Measurements from ENCODE around the gene WWC1. TPM values are rescaled to one million over a fixed set of nuclear protein-coding genes. Genes with fewer than 3 reads are reported as not detected.

The WWC1 gene
- polyA plus RNA-seq, 4 donors: 22.8 to 65.1 (median 37.9) TPM

DNA sequence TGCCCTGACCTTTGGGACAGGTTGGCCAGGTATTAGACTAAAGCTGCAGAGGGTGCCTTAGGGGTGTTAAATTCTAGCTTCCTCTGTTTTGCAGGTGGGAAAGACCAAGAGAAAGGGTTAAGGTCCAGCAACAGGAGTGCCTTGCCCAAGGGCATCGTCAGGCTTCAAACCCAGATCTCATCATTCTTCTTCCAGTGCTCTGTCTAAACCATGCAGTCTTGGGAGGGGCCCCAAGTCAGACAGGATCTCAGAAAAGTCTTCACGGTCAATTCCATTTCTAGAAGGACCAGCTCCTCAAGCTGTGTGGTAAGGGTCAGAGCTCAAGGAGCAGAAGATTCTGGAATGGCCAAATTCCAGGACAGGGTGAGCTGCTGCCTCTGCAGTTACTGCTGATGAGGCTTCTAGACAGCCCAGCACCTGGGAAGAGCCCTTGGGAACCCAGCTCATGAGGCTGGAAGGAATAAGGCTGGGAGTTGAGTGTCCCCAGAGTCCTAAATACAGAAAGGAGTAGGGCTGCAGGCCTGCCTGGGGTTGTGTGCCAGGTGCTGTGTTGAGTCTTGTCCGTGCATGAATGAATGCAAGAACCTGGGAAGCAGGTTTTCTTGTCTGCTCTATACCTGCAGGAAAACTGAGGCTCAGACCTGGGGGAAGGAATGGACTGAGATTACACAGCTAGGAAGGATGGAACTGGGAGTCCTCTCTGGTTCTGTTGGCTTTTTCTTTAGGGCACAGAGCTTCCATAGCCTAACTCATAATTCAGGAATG, 69.3 kb downstream of the WWC1 start:
- no peak overlapping the region for H3K27ac ChIP-seq (ENCODE audit: low read depth in 1 of 3, low read length in 2 of 3)

DNA sequence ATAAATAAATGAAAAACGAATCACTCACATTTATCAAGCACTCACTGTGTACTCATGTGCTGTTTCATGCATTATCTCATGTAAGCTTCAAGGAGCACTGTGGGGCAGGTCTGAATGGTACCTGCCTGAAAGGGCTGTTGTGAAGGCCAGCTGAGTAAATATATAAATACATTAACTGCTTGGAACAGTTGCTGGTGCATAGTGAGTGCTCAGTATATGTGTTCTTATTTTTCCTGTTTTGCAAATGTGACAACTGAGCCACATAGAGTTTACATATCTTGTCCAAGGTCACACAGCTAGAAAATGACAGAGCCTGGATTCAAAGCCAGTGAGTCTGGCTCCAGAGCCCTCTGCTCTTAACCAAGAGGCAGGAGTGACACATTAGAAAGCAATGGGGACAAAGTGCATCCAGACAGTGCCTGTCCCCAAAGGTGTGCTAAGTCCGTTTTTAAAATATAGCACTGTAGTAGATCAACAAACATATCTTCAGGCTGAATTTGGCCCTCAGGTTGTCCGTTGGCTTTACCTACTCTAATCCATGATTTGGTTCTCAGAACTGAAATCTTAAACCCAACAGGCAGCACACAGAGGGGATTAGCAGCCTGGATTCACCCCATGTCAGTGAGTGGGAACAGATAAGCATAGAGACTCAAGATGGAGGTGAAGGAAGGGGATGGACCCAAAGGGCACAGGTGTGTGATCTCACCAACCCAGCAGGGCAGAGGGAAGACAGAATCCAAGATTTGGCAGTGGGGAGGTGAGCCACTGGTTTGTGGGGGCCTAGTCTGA, 70.8 kb downstream of the WWC1 start:
- peak; percentile 67 to 84 for DNase-seq
- peaks cover 0 to 12% (median 0%) of the 10 kb centered on the region in 3 donors for H3K36me3 ChIP-seq (ENCODE audit: control insufficient read depth in 3 of 3, insufficient read depth in 2 of 3, low read depth in 1 of 3, low read length in 3 of 3)
- H3K9me3 ChIP-seq (ENCODE audit: control insufficient read depth in 2 of 2, insufficient read depth in 1 of 2, low read depth in 1 of 2, low read length in 1 of 2): no peaks in the 10 kb centered on the region
- H3K27ac ChIP-seq (ENCODE audit: low read depth in 1 of 3, low read length in 2 of 3): peak overlapping the region in 1 of 3 donors; percentile 10
- peaks cover 0 to 43% (median 9%) of the 10 kb centered on the region in 3 donors for H3K4me1 ChIP-seq (ENCODE audit: control insufficient read depth in 3 of 3, insufficient read depth in 2 of 3, low read depth in 1 of 3, low read length in 2 of 3)
- H3K4me3 ChIP-seq (ENCODE audit: low read depth in 1 of 3, low read length in 3 of 3): no peak overlapping the region
- H3K27me3 ChIP-seq (ENCODE audit: control insufficient read depth in 3 of 3, insufficient read depth in 3 of 3, low read length in 3 of 3): no peaks in the 10 kb centered on the region
- no peak for FAIRE-seq
- WGBS, 3 donors: 24 to 57% (median 30%) methylated on average over 3 of the region's 3 CpGs

More for the DNA sequence above, 69.3 kb downstream of the WWC1 start:
- no peaks in the 10 kb centered on the region for H3K27me3 ChIP-seq (ENCODE audit: control insufficient read depth in 3 of 3, insufficient read depth in 3 of 3, low read length in 3 of 3)
- H3K36me3 ChIP-seq (ENCODE audit: control insufficient read depth in 3 of 3, insufficient read depth in 2 of 3, low read depth in 1 of 3, low read length in 3 of 3): peaks cover 0 to 18% (median 0%) of the 10 kb centered on the region in 3 donors
- FAIRE-seq (no peak), DNase-seq (no peak)
- peaks cover 0 to 40% (median 9%) of the 10 kb centered on the region in 3 donors for H3K4me1 ChIP-seq (ENCODE audit: control insufficient read depth in 3 of 3, insufficient read depth in 2 of 3, low read depth in 1 of 3, low read length in 2 of 3)
- H3K4me3 ChIP-seq (ENCODE audit: low read depth in 1 of 3, low read length in 3 of 3): no peak overlapping the region
- H3K9me3 ChIP-seq (ENCODE audit: control insufficient read depth in 2 of 2, insufficient read depth in 1 of 2, low read depth in 1 of 2, low read length in 1 of 2): no peaks in the 10 kb centered on the region
- WGBS, 3 donors: 81 to 86% (median 85%) methylated on average over 3 of the region's 3 CpGs

DNA sequence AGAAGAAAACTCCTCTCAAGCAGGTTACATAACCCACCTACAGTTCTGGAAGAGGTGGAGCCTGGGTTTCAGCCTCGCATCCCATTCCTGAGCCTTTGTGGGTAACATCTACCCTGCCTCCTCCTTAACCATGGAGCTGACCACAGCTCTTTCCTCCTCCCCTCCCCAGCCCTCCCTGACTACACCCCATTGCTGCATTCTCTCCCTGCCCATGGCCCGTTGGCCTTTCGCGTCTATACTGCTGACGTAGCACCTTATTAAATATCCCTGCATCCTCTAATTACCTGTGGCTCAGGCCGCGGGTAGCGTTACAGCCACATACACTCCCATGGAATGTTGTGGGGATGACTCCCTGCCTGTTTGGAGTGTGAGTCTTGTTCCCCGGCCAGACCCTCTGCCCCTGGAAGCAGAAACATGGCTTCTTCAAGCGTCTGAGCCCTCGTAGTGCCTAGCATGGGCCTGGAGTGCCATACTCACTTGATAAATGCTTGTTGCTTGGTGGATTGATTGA, 72.8 kb downstream of the WWC1 start:
- FAIRE-seq (no peak), DNase-seq (no peak)
- Histone ChIP-seq H3K27ac (ENCODE audit: low read depth in 1 of 3, low read length in 2 of 3) (peak overlapping the region in 1 of 3 donors; percentile 65), H3K36me3 (ENCODE audit: control insufficient read depth in 3 of 3, insufficient read depth in 2 of 3, low read depth in 1 of 3, low read length in 3 of 3) (peaks cover 0 to 5% (median 0%) of the 10 kb centered on the region in 3 donors), H3K9me3 (ENCODE audit: control insufficient read depth in 2 of 2, insufficient read depth in 1 of 2, low read depth in 1 of 2, low read length in 1 of 2) (no peaks in the 10 kb centered on the region), H3K4me3 (ENCODE audit: low read depth in 1 of 3, low read length in 3 of 3) (no peak overlapping the region), H3K4me1 (ENCODE audit: control insufficient read depth in 3 of 3, insufficient read depth in 2 of 3, low read depth in 1 of 3, low read length in 2 of 3) (peaks cover 0 to 43% (median 9%) of the 10 kb centered on the region in 3 donors), H3K27me3 (ENCODE audit: control insufficient read depth in 3 of 3, insufficient read depth in 3 of 3, low read length in 3 of 3) (no peaks in the 10 kb centered on the region)
- 81 to 83% (median 82%) methylated on average over 11 of the region's 11 CpGs for WGBS, 3 donors

DNA sequence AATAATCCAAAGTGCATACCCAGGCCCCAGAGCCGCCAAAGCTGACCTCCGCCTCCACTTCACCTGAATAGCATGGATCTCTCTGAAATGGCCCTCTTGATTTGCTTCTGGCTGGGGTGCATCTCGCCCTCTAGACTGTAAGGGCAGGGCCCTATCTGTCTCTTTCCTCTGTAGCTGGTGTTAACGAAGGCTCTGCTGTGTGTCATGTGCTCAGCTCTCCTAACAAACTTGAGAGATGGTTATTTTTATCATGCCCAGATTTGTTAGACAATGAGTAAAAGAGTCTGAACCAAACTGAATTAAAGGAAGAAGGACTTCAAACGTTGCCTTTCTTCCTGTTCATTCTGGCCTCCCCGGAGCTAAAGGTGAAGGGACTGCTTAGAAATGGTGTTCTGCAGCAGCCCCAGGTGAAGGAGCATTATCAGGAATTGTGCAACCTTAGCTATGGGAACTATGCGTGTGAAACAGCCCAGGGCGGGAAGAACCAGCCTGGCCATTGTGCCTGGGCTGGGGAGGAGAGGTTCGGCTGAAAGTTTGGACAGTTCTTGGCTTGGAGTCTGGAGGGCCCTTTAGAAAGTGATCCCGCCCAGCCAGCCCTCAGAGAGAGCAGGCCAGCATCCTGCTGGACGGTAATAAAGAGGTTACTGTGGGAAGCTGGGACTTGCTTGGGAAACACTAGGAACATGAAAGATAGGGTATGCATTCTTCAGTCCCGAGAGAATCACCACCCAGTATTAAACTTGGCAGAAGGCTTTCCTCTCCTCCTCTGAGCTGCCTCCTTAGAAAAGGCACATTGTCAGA, 73.5 kb downstream of the WWC1 start:
- FAIRE-seq (no peak), DNase-seq (peak; percentile 61 to 73)
- peaks cover 0 to 5% (median 0%) of the 10 kb centered on the region in 3 donors for H3K36me3 ChIP-seq (ENCODE audit: control insufficient read depth in 3 of 3, insufficient read depth in 2 of 3, low read depth in 1 of 3, low read length in 3 of 3)
- H3K9me3 ChIP-seq (ENCODE audit: control insufficient read depth in 2 of 2, insufficient read depth in 1 of 2, low read depth in 1 of 2, low read length in 1 of 2): no peaks in the 10 kb centered on the region
- 35 to 50% (median 41%) methylated on average over 12 of the region's 12 CpGs for WGBS, 3 donors
- H3K4me3 ChIP-seq (ENCODE audit: low read depth in 1 of 3, low read length in 3 of 3): no peak overlapping the region
- peaks cover 0 to 43% (median 9%) of the 10 kb centered on the region in 3 donors for H3K4me1 ChIP-seq (ENCODE audit: control insufficient read depth in 3 of 3, insufficient read depth in 2 of 3, low read depth in 1 of 3, low read length in 2 of 3)
- H3K27me3 ChIP-seq (ENCODE audit: control insufficient read depth in 3 of 3, insufficient read depth in 3 of 3, low read length in 3 of 3): no peaks in the 10 kb centered on the region
- H3K27ac ChIP-seq (ENCODE audit: low read depth in 1 of 3, low read length in 2 of 3): peak overlapping the region in 1 of 3 donors; percentile 65

DNA sequence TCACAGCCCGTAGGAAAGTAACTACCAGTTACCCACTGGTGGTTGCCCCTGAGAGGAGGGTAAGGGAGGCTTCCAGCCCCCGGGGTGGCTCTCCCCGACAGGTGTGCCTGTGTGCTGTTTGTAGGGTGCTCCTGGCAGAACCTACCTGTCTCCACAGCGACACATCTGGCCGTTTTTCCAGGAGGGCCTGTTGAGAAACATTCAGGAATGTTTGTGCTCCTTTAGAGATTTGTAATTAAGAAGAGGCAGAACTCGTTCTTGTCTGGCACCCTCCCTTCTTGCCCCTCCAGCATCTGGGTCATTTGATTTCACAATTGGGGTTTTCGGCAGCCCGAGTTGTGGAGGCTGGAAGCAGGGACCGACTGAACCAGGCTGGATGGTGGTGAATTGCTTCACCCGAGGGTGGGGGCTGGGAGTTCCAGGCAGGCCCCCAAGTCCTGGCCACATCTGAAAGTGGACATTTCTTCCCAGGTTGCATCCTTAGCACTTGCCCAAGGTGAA, 74.2 kb downstream of the WWC1 start:
- no peak for FAIRE-seq
- Histone ChIP-seq H3K4me3 (ENCODE audit: low read depth in 1 of 3, low read length in 3 of 3) (no peak overlapping the region), H3K9me3 (ENCODE audit: control insufficient read depth in 2 of 2, insufficient read depth in 1 of 2, low read depth in 1 of 2, low read length in 1 of 2) (no peaks in the 10 kb centered on the region), H3K27me3 (ENCODE audit: control insufficient read depth in 3 of 3, insufficient read depth in 3 of 3, low read length in 3 of 3) (no peaks in the 10 kb centered on the region), H3K4me1 (ENCODE audit: control insufficient read depth in 3 of 3, insufficient read depth in 2 of 3, low read depth in 1 of 3, low read length in 2 of 3) (peaks cover 0 to 46% (median 11%) of the 10 kb centered on the region in 3 donors), H3K27ac (ENCODE audit: low read depth in 1 of 3, low read length in 2 of 3) (peak overlapping the region in 1 of 3 donors; percentile 65), H3K36me3 (ENCODE audit: control insufficient read depth in 3 of 3, insufficient read depth in 2 of 3, low read depth in 1 of 3, low read length in 3 of 3) (peaks cover 0 to 3% (median 0%) of the 10 kb centered on the region in 3 donors)
- DNase-seq: peak; percentile 57 to 64
- WGBS, 3 donors: 16 to 37% (median 22%) methylated on average over 10 of the region's 10 CpGs

DNA sequence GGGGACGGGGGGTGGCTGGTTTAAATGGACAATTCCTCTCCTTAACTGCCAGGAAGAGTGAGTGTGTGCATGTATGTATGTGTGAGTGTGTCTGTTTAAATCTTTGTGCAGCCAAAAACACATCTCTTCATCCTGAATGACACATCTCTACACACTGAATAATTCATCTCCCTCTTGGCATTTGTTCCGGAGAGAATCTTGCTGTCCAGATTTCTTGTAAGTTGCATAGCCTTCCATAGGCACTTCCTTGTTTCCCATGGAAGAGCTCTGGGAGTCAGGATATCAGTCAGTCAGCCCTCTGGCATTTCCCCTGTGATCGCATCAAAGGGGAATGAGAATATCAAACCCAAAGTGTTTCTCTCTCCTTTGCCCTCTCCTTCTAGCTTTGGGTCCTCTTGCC, 74.7 kb downstream of the WWC1 start:
- Histone ChIP-seq H3K4me1 (ENCODE audit: control insufficient read depth in 3 of 3, insufficient read depth in 2 of 3, low read depth in 1 of 3, low read length in 2 of 3) (peaks cover 0 to 49% (median 11%) of the 10 kb centered on the region in 3 donors), H3K27ac (ENCODE audit: low read depth in 1 of 3, low read length in 2 of 3) (no peak overlapping the region), H3K9me3 (ENCODE audit: control insufficient read depth in 2 of 2, insufficient read depth in 1 of 2, low read depth in 1 of 2, low read length in 1 of 2) (no peaks in the 10 kb centered on the region), H3K27me3 (ENCODE audit: control insufficient read depth in 3 of 3, insufficient read depth in 3 of 3, low read length in 3 of 3) (no peaks in the 10 kb centered on the region), H3K36me3 (ENCODE audit: control insufficient read depth in 3 of 3, insufficient read depth in 2 of 3, low read depth in 1 of 3, low read length in 3 of 3) (peaks cover 0 to 1% (median 0%) of the 10 kb centered on the region in 3 donors), H3K4me3 (ENCODE audit: low read depth in 1 of 3, low read length in 3 of 3) (no peak overlapping the region)
- DNase-seq (no peak), FAIRE-seq (no peak)
- 75 to 87% (median 87%) methylated on average over 3 of the region's 3 CpGs for WGBS, 3 donors

DNA sequence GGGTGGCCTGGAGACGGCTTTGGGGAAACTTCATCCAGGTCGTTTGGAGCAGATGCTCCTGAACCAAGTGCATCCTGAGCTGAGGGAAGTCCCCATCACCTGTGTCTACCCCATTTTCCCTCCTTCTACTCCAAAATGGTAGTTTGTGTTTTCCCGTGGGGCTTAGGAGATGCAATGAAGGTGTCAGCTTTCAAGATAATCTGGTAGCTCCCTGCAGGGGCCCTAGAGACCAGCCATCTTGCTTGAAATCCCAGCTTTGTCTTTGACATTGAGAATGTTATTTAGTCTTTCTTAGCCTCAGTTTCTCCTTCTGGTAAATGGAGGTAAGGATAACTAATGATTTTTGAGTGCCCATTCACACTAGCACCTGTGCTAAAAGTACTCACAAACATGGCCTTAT, 77.4 kb downstream of the WWC1 start:
- Histone ChIP-seq H3K4me1 (ENCODE audit: control insufficient read depth in 3 of 3, insufficient read depth in 2 of 3, low read depth in 1 of 3, low read length in 2 of 3) (peaks cover 0 to 32% (median 13%) of the 10 kb centered on the region in 3 donors), H3K36me3 (ENCODE audit: control insufficient read depth in 3 of 3, insufficient read depth in 2 of 3, low read depth in 1 of 3, low read length in 3 of 3) (peaks cover 0 to 7% (median 0%) of the 10 kb centered on the region in 3 donors), H3K27ac (ENCODE audit: low read depth in 1 of 3, low read length in 2 of 3) (no peak overlapping the region), H3K9me3 (ENCODE audit: control insufficient read depth in 2 of 2, insufficient read depth in 1 of 2, low read depth in 1 of 2, low read length in 1 of 2) (no peaks in the 10 kb centered on the region), H3K27me3 (ENCODE audit: control insufficient read depth in 3 of 3, insufficient read depth in 3 of 3, low read length in 3 of 3) (no peaks in the 10 kb centered on the region), H3K4me3 (ENCODE audit: low read depth in 1 of 3, low read length in 3 of 3) (no peak overlapping the region)
- DNase-seq (no peak), FAIRE-seq (no peak)
- 68 to 88% (median 86%) methylated on average over 3 of the region's 3 CpGs for WGBS, 3 donors

Measured in small intestine (tissue), 7 donors.